ENCODE results near the gene TNFRSF1B.

TNFRSF1B gene

GRCh38 chr1:12135612-12136011, 31.2 kb upstream of the TNFRSF1B start:
- peaks cover 6% of the 10 kb centered on the region for H3K36me3 Mint-ChIP-seq (ENCODE audit: low read depth)
- peaks cover 56% of the 10 kb centered on the region for H3K4me1 Mint-ChIP-seq (ENCODE audit: low read depth)
- intact Hi-C loops (cut with micrococcal nuclease): no loop called here
- H3K27ac Mint-ChIP-seq: no peak overlapping the region
- H3K27me3 Mint-ChIP-seq: no peaks in the 10 kb centered on the region
- H3K4me3 Mint-ChIP-seq: no peak overlapping the region
- no peaks in the 10 kb centered on the region for H3K9me3 Mint-ChIP-seq

DNA sequence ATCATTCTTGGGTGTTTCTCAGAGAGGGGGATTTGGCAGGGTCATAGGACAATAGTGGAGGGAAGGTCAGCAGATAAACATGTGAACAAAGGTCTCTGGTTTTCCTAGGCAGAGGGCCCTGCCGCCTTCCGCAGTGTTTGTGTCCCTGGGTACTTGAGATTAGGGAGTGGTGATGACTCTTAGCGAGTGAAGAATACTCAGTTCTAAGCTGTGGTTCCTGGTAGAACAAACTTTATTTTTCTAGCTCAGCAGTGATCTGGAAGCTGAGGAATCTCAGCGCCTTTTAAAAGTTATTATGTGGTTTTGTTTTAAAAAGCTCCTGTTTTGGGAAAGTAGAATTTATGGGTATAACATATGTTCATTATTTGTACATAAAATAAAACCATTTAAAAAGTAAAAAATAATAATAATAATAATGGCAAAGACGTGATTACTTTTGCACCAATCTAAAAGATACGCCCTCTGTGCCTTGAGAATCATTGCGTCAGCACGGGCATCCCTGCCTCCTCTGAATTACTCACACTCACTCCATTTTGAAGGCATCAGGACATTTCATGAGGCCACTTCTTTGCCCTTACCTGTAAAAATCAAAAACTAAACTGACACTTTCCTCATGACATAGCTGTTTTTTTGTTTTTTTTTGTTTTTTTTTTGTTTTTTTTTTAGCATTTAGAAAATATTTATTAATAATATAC, 29.7 kb upstream of the TNFRSF1B start:
- Mint-ChIP-seq H3K27me3 (no peaks in the 10 kb centered on the region), H3K27ac (no peak overlapping the region), H3K4me3 (no peak overlapping the region), H3K36me3 (ENCODE audit: low read depth) (peaks cover 6% of the 10 kb centered on the region), H3K4me1 (ENCODE audit: low read depth) (peaks cover 62% of the 10 kb centered on the region), H3K9me3 (no peaks in the 10 kb centered on the region)
- intact Hi-C loops (cut with micrococcal nuclease): no loop called here

- H3K4me3 Mint-ChIP-seq: no peak overlapping the region
- H3K9me3 Mint-ChIP-seq: no peaks in the 10 kb centered on the region
- peaks cover 64% of the 10 kb centered on the region for H3K4me1 Mint-ChIP-seq (ENCODE audit: low read depth)
- no peaks in the 10 kb centered on the region for H3K27me3 Mint-ChIP-seq
- peak overlapping the region; percentile 93 for H3K27ac Mint-ChIP-seq
- intact Hi-C loops (cut with micrococcal nuclease): no loop called here
- peaks cover 6% of the 10 kb centered on the region for H3K36me3 Mint-ChIP-seq (ENCODE audit: low read depth)
Observed at GRCh38 chr1:12138196-12139168, 28.3 kb upstream of the TNFRSF1B start.

DNA sequence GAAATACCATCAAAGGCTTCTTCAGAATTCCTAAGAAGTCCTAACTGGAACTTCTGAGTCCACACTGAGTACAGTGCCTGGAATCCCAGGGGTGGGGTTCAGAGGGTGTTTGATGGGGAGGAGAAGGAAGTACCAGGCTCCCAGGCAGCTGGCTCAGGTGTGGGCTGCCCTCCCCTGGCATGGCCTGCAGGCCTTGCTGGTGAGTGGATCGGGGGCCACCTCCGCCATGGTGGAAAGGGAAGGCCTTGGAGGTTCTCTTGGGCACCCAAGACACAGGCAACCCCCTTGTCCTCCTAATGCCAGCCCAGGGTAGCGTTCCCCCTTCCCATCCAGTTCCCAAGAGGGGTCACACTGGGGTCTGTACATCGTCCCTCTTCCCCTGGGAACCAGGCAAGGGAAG, 26.8 kb upstream of the TNFRSF1B start:
- Mint-ChIP-seq H3K27ac (peak overlapping the region; percentile 93), H3K4me3 (no peak overlapping the region), H3K4me1 (ENCODE audit: low read depth) (peaks cover 71% of the 10 kb centered on the region), H3K27me3 (no peaks in the 10 kb centered on the region), H3K9me3 (no peaks in the 10 kb centered on the region), H3K36me3 (ENCODE audit: low read depth) (peaks cover 6% of the 10 kb centered on the region)
- intact Hi-C loops (cut with micrococcal nuclease): loop anchor here (5.0 kb wide), 1 partner anchor 42 kb away; no protein-coding TSS in a partner anchor

- peak overlapping the region; percentile 93 for H3K27ac Mint-ChIP-seq
Observed at GRCh38 chr1:12140515-12141162, 26.2 kb upstream of the TNFRSF1B start.

DNA sequence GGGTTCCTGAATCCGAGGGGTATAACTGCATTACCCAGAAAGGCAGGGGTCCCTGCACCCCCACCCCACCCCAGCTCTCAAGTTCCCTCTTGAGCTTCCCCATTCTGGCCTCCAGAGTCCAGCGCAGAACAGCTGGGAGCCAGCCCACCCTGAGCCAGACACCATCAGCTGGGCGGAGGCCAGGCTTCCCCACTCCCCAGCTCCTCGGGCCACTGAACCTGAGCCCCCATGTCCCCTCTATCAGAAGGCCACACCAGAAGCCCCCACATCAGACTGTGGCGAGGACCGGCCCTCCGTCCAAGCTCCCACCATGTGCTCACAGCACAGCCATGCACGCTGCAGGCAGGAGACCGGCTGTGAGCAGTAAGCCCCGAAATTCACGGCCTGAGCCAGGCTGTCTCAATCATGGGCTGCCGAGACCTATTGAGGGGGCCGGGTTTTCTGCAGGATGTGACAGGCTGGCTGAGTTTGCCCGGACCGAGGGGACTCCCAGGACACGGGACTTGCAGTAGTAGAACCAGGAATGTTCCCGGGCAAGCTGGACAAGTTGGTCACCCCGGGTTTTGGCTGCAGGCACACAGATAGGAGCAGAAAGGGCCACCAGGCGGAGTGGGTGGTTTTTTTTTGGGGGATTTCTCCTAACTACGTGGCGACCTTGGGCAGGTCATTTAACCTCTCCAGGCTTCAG, 25.5 kb upstream of the TNFRSF1B start:
- no peaks in the 10 kb centered on the region for H3K9me3 Mint-ChIP-seq
- H3K27ac Mint-ChIP-seq: peak overlapping the region; percentile 93
- H3K27me3 Mint-ChIP-seq: no peaks in the 10 kb centered on the region
- H3K36me3 Mint-ChIP-seq (ENCODE audit: low read depth): peaks cover 6% of the 10 kb centered on the region
- peak overlapping the region; percentile 11 for H3K4me3 Mint-ChIP-seq
- H3K4me1 Mint-ChIP-seq (ENCODE audit: low read depth): peaks cover 83% of the 10 kb centered on the region
- intact Hi-C loops (cut with micrococcal nuclease): loop anchor here (5.0 kb wide), 1 partner anchor 41 kb away; no protein-coding TSS in a partner anchor

More at GRCh38 chr1:12140515-12141162, 26.2 kb upstream of the TNFRSF1B start:
- H3K4me3 Mint-ChIP-seq: peak overlapping the region; percentile 11
- H3K4me1 Mint-ChIP-seq (ENCODE audit: low read depth): peaks cover 77% of the 10 kb centered on the region
- intact Hi-C loops (cut with micrococcal nuclease): loop anchor here (5.0 kb wide), 1 partner anchor 42 kb away; no protein-coding TSS in a partner anchor
- H3K27me3 Mint-ChIP-seq: no peaks in the 10 kb centered on the region
- no peaks in the 10 kb centered on the region for H3K9me3 Mint-ChIP-seq
- peaks cover 6% of the 10 kb centered on the region for H3K36me3 Mint-ChIP-seq (ENCODE audit: low read depth)

DNA sequence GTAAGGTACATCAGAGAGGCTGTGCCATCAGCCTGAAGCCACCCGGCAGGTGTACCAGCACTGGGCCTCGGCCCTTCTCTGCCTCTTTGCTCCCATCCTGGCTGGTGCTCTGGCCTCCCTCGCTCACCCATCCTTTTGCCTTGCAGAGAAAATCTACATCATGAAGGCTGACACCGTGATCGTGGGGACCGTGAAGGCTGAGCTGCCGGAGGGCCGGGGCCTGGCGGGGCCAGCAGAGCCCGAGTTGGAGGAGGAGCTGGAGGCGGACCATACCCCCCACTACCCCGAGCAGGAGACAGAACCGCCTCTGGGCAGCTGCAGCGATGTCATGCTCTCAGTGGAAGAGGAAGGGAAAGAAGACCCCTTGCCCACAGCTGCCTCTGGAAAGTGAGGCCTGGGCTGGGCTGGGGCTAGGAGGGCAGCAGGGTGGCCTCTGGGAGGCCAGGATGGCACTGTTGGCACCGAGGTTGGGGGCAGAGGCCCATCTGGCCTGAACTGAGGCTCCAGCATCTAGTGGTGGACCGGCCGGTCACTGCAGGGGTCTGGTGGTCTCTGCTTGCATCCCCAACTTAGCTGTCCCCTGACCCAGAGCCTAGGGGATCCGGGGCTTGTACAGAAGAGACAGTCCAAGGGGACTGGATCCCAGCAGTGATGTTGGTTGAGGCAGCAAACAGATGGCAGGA, 24.5 kb upstream of the TNFRSF1B start:
- Mint-ChIP-seq H3K27ac (peak overlapping the region; percentile 93), H3K9me3 (no peaks in the 10 kb centered on the region), H3K36me3 (ENCODE audit: low read depth) (peaks cover 6% of the 10 kb centered on the region)

DNA sequence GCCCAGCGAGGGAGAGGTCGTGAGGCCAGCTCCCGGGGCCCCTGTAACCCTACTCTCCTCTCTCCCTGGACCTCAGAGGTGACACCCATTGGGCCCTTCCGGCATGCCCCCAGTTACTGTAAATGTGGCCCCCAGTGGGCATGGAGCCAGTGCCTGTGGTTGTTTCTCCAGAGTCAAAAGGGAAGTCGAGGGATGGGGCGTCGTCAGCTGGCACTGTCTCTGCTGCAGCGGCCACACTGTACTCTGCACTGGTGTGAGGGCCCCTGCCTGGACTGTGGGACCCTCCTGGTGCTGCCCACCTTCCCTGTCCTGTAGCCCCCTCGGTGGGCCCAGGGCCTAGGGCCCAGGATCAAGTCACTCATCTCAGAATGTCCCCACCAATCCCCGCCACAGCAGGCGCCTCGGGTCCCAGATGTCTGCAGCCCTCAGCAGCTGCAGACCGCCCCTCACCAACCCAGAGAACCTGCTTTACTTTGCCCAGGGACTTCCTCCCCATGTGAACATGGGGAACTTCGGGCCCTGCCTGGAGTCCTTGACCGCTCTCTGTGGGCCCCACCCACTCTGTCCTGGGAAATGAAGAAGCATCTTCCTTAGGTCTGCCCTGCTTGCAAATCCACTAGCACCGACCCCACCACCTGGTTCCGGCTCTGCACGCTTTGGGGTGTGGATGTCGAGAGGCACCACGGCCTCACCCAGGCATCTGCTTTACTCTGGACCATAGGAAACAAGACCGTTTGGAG, 23.7 kb upstream of the TNFRSF1B start:
- H3K27ac Mint-ChIP-seq: peak overlapping the region; percentile 93
- intact Hi-C loops (cut with micrococcal nuclease): loop anchor here (5.0 kb wide), 1 partner anchor 39 kb away; no protein-coding TSS in a partner anchor
- H3K27me3 Mint-ChIP-seq: no peaks in the 10 kb centered on the region
- H3K9me3 Mint-ChIP-seq: no peaks in the 10 kb centered on the region
- peak overlapping the region; percentile 0 for H3K4me3 Mint-ChIP-seq
- H3K4me1 Mint-ChIP-seq (ENCODE audit: low read depth): peaks cover 100% of the 10 kb centered on the region
- H3K36me3 Mint-ChIP-seq (ENCODE audit: low read depth): peaks cover 6% of the 10 kb centered on the region

More for the DNA sequence above, 24.5 kb upstream of the TNFRSF1B start:
- H3K4me1 Mint-ChIP-seq (ENCODE audit: low read depth): peaks cover 93% of the 10 kb centered on the region
- no peaks in the 10 kb centered on the region for H3K27me3 Mint-ChIP-seq
- intact Hi-C loops (cut with micrococcal nuclease): loop anchor here (5.0 kb wide), 1 partner anchor 40 kb away; no protein-coding TSS in a partner anchor
- no peak overlapping the region for H3K4me3 Mint-ChIP-seq

DNA sequence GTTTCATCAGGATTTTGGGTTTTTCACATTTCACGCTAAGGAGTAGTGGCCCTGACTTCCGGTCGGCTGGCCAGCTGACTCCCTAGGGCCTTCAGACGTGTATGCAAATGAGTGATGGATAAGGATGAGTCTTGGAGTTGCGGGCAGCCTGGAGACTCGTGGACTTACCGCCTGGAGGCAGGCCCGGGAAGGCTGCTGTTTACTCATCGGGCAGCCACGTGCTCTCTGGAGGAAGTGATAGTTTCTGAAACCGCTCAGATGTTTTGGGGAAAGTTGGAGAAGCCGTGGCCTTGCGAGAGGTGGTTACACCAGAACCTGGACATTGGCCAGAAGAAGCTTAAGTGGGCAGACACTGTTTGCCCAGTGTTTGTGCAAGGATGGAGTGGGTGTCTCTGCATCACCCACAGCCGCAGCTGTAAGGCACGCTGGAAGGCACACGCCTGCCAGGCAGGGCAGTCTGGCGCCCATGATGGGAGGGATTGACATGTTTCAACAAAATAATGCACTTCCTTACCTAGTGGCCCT, 23.1 kb upstream of the TNFRSF1B start:
- no peaks in the 10 kb centered on the region for H3K27me3 Mint-ChIP-seq
- H3K36me3 Mint-ChIP-seq (ENCODE audit: low read depth): peaks cover 6% of the 10 kb centered on the region
- peak overlapping the region; percentile 93 for H3K27ac Mint-ChIP-seq
- H3K4me1 Mint-ChIP-seq (ENCODE audit: low read depth): peaks cover 100% of the 10 kb centered on the region
- intact Hi-C loops (cut with micrococcal nuclease): loop anchor here (5.0 kb wide), 1 partner anchor 39 kb away; no protein-coding TSS in a partner anchor
- H3K9me3 Mint-ChIP-seq: no peaks in the 10 kb centered on the region
- H3K4me3 Mint-ChIP-seq: peak overlapping the region; percentile 0

DNA sequence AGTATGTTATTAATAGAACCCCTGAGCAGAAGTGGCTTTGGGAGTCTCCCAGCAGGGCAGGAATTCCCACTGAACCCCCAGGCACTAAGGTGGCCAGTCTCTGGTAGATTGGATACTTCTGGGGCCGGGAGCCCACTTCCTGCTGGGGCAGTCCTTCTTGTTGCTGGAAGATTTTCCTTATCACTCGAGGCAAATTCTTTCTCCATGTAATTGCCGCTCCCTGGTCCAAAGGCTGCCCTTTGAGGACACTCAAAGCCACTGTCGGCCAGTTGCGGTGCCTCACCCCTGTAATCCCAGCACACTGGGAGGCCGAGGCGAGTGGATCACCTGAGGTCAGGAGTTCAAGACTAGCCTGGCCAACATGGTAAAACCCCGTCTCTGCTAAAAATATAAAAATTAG, 22.6 kb upstream of the TNFRSF1B start:
- intact Hi-C loops (cut with micrococcal nuclease): loop anchor here (5.0 kb wide), 1 partner anchor 38 kb away; no protein-coding TSS in a partner anchor
- Mint-ChIP-seq H3K27me3 (no peaks in the 10 kb centered on the region), H3K36me3 (ENCODE audit: low read depth) (peaks cover 2% of the 10 kb centered on the region), H3K9me3 (no peaks in the 10 kb centered on the region), H3K4me1 (ENCODE audit: low read depth) (peaks cover 100% of the 10 kb centered on the region), H3K4me3 (no peak overlapping the region), H3K27ac (peak overlapping the region; percentile 93)

GRCh38 chr1:12144969-12145368, 21.8 kb upstream of the TNFRSF1B start:
- Mint-ChIP-seq H3K4me1 (ENCODE audit: low read depth) (peaks cover 98% of the 10 kb centered on the region), H3K36me3 (ENCODE audit: low read depth) (peaks cover 6% of the 10 kb centered on the region), H3K4me3 (no peak overlapping the region), H3K27ac (peak overlapping the region; percentile 93), H3K9me3 (no peaks in the 10 kb centered on the region), H3K27me3 (no peaks in the 10 kb centered on the region)
- intact Hi-C loops (cut with micrococcal nuclease): loop anchor here (5.0 kb wide), 1 partner anchor 37 kb away; no protein-coding TSS in a partner anchor

Data from dendritic cell treated with granulocyte-macrophage colony-stimulating factor and Interleukin-4, amounts not matched to agents 40 ng/mL and 50 ng/mL, for 4 days (primary cell).